CD14-positive monocyte (primary cell): ENCODE measurements around the gene DMRT2. TPM values are rescaled to one million over a fixed set of nuclear protein-coding genes. Genes with fewer than 3 reads are reported as not detected.
A peak's percentile ranks its signal among the peaks of the same experiment; 100 is the strongest.

Experiments
- DNase-seq, 3 donors: peaks; one replicate each; pipeline ENCODE4 v3.0.0-alpha.2; 2011 to 2022
- H2AFZ ChIP-seq: 2 replicates; pipeline ENCODE4 v1.6.0; 2012; ENCODE audit warnings: mild to moderate bottlenecking, low read depth, low read length, inconsistent platforms; ENCODE audit not compliant: insufficient read depth, poor library complexity, severe bottlenecking
- H3K27ac ChIP-seq, 2 donors: 1 replicate in 1 of 2; 2 replicates in 1 of 2; pipeline ENCODE4 v1.5.1; 2012 to 2013; ENCODE audit warnings: low read length in 2 of 2, control low read depth in 1 of 2, inconsistent platforms in 1 of 2, low read depth in 1 of 2, mild to moderate bottlenecking in 1 of 2
- H3K27me3 ChIP-seq, 2 donors: one replicate each; pipeline versions ENCODE4 v1.6.0 to v1.6.1; 2011 to 2013; ENCODE audit warnings: low read length in 2 of 2; ENCODE audit not compliant: control insufficient read depth in 2 of 2, insufficient read depth in 2 of 2
- H3K36me3 ChIP-seq, 2 donors: replicated peaks in 1 of 2; 1 replicate in 1 of 2; 2 replicates in 1 of 2; pipeline versions ENCODE4 v1.5.1 to v1.6.1; 2012 to 2013; ENCODE audit warnings: low read length in 2 of 2, control low read depth in 1 of 2, inconsistent platforms in 1 of 2, mild to moderate bottlenecking in 1 of 2; ENCODE audit not compliant: insufficient read depth in 2 of 2, control insufficient read depth in 1 of 2
- H3K4me1 ChIP-seq, 2 donors: 1 replicate in 1 of 2; 2 replicates in 1 of 2; pipeline versions ENCODE4 v1.5.1 to v1.6.1; 2012 to 2013; ENCODE audit warnings: low read length in 2 of 2, control low read depth in 1 of 2, inconsistent platforms in 1 of 2, mild to moderate bottlenecking in 1 of 2, moderate library complexity in 1 of 2; ENCODE audit not compliant: insufficient read depth in 2 of 2, control insufficient read depth in 1 of 2
- H3K4me2 ChIP-seq: replicated peaks from 2 replicates; pipeline ENCODE3; 2012; ENCODE audit warnings: low read length, moderate library complexity, mild to moderate bottlenecking; ENCODE audit not compliant: poor library complexity, severe bottlenecking; ENCODE audit errors: extremely low read depth
- H3K4me3 ChIP-seq, 3 experiments: fragments of 200-600 bp in 1 of 3; sonication (generic) in 1 of 3; replicated peaks in 1 of 3; 1 replicate in 2 of 3; 2 replicates in 1 of 3; pipeline ENCODE4 v1.5.1; 2011 to 2013; ENCODE audit warnings: low read length in 3 of 3, mild to moderate bottlenecking in 3 of 3, control low read depth in 2 of 3, low read depth in 2 of 3, inconsistent platforms in 1 of 3, moderate library complexity in 1 of 3
- H3K79me2 ChIP-seq: 2 replicates; pipeline ENCODE4 v1.6.0; 2012; ENCODE audit warnings: mild to moderate bottlenecking, control low read depth, inconsistent platforms, low read length, moderate library complexity; ENCODE audit not compliant: insufficient read depth
- H3K9ac ChIP-seq: 2 replicates; pipeline ENCODE4 v1.6.0; 2017; ENCODE audit warnings: low read length, mild to moderate bottlenecking; ENCODE audit not compliant: insufficient read depth, poor library complexity, severe bottlenecking
- H3K9me3 ChIP-seq, 2 donors: replicated peaks in 1 of 2; 1 replicate in 1 of 2; 2 replicates in 1 of 2; pipeline versions ENCODE4 v1.5.1 to v1.6.1; 2012 to 2013; ENCODE audit warnings: low read length in 2 of 2, control low read depth in 1 of 2; ENCODE audit not compliant: control insufficient read depth in 1 of 2, insufficient read depth in 1 of 2
- H4K20me1 ChIP-seq: 2 replicates; pipeline ENCODE4 v1.6.0; 2012; ENCODE audit warnings: mild to moderate bottlenecking, low read length, control low read depth, moderate library complexity; ENCODE audit not compliant: insufficient read depth
- H3K27ac Mint-ChIP-seq, 7 donors: one replicate each; pipeline ENCODE4 v1.8.0; 2020; ENCODE audit warnings: mild to moderate bottlenecking in 7 of 7, mixed read lengths in 7 of 7, moderate library complexity in 6 of 7, inconsistent platforms in 2 of 7
- H3K27me3 Mint-ChIP-seq, 3 donors: one replicate each; pipeline ENCODE4 v1.8.0; 2021 to 2022; ENCODE audit warnings: low read depth in 3 of 3, mild to moderate bottlenecking in 3 of 3, mixed read lengths in 3 of 3, moderate library complexity in 3 of 3, inconsistent platforms in 1 of 3
- H3K36me3 Mint-ChIP-seq, 2 donors: one replicate each; pipeline ENCODE4 v1.8.0; 2020; ENCODE audit warnings: mixed read lengths in 2 of 2, inconsistent platforms in 1 of 2, mild to moderate bottlenecking in 1 of 2
- H3K4me1 Mint-ChIP-seq: one replicate; pipeline ENCODE4 v1.8.0; 2020; ENCODE audit warnings: mild to moderate bottlenecking, mixed read lengths
- H3K4me3 Mint-ChIP-seq, 2 donors: one replicate each; pipeline ENCODE4 v1.8.0; 2020; ENCODE audit warnings: mild to moderate bottlenecking in 2 of 2, mixed read lengths in 2 of 2, moderate library complexity in 1 of 2
- H3K9me3 Mint-ChIP-seq, 7 donors: one replicate each; pipeline ENCODE4 v1.8.0; 2020 to 2022; ENCODE audit warnings: mixed read lengths in 7 of 7, mild to moderate bottlenecking in 6 of 7, moderate library complexity in 6 of 7, inconsistent platforms in 2 of 7
- CTCF ChIP-seq: fragments of 200-600 bp; IDR thresholded peaks from one replicate; pipeline ENCODE4 v1.8.0; 2022; ENCODE audit warnings: antibody characterized with exemption, mild to moderate bottlenecking
- WGBS: methylation state at CpG from one replicate; pipeline ENCODE4 v1.1.5; 2013; ENCODE audit warnings: missing lambda C conversion rate; ENCODE audit not compliant: insufficient coverage; 5-methylcytosine and 5-hydroxymethylcytosine counted together
- intact Hi-C, 2 donors: fragments of 100-400 bp; cut with micrococcal nuclease; formaldehyde crosslinking; loops; one replicate each; pipeline versions ENCODE4 v1.15.0 to v1.15.1; 2023
- polyA plus RNA-seq, 3 donors: library from polyadenylated mRNA; depleted of rRNA in 1 of 3; unstranded in 2 of 3; stranded (reverse) in 1 of 3; fragments of 300-500 nt in 2 of 3; fragments of >200 nt in 1 of 3; fragmentation: Illumina TruSeq in 2 of 3; gene quantifications; 1 replicate in 2 of 3; 2 replicates in 1 of 3; pipeline ENCODE4 v1.2.3, GENCODE V29; 2012 to 2021

DMRT2 gene
- polyA plus RNA-seq, 3 donors = not detected

- no peaks in the 10 kb centered on the region for H3K79me2 ChIP-seq
- no peak overlapping the region for H2AFZ ChIP-seq
- peaks cover 9 to 29% of the 10 kb centered on the region in 2 donors for H3K27me3 ChIP-seq
- peaks cover 0 to 3% (median 1%) of the 10 kb centered on the region in 7 donors for H3K9me3 Mint-ChIP-seq
- no peaks in the 10 kb centered on the region for H3K4me1 ChIP-seq
- DNase-seq = no peak
- no peak overlapping the region for H3K4me3 Mint-ChIP-seq
- H3K4me1 Mint-ChIP-seq = no peaks in the 10 kb centered on the region
- TF ChIP-seq CTCF = no peak
- H3K9me3 ChIP-seq = no peaks in the 10 kb centered on the region
- WGBS = 76% methylated on average over 5 of the region's 8 CpGs
- H3K4me2 ChIP-seq = no peak overlapping the region
- H4K20me1 ChIP-seq = no peaks in the 10 kb centered on the region
- H3K4me3 ChIP-seq = no peak overlapping the region
- H3K9ac ChIP-seq = no peak overlapping the region
- no peak overlapping the region for H3K27ac ChIP-seq
- H3K27me3 Mint-ChIP-seq = peaks cover 26 to 58% (median 26%) of the 10 kb centered on the region in 3 donors
- intact Hi-C loops = no loop called here
- H3K27ac Mint-ChIP-seq = peak overlapping the region in 2 of 7 donors; percentile 18 to 51
- no peaks in the 10 kb centered on the region for H3K36me3 ChIP-seq
- H3K36me3 Mint-ChIP-seq = no peaks in the 10 kb centered on the region
These were observed 21.5 kb upstream of the DMRT2 start for GRCh38 chr9:1028501-1029190.

GRCh38 chr9:1031951-1032601 is 18.1 kb upstream of the DMRT2 start:
- TF ChIP-seq CTCF = no peak
- no peak overlapping the region for H3K4me2 ChIP-seq
- intact Hi-C loops = no loop called here
- no peak for DNase-seq
- H3K4me1 ChIP-seq = no peaks in the 10 kb centered on the region
- H4K20me1 ChIP-seq = no peaks in the 10 kb centered on the region
- Mint-ChIP-seq H3K27ac (peak overlapping the region in 1 of 7 donors; percentile 13), H3K4me3 (no peak overlapping the region), H3K27me3 (peaks cover 21 to 47% (median 27%) of the 10 kb centered on the region in 3 donors), H3K36me3 (no peaks in the 10 kb centered on the region), H3K9me3 (peaks cover 0 to 3% (median 0%) of the 10 kb centered on the region in 7 donors), H3K4me1 (no peaks in the 10 kb centered on the region)
- H3K79me2 ChIP-seq = no peaks in the 10 kb centered on the region
- H3K27ac ChIP-seq = no peak overlapping the region
- 91% methylated on average over 10 of the region's 14 CpGs for WGBS
- no peak overlapping the region for H2AFZ ChIP-seq
- H3K27me3 ChIP-seq = peaks cover 18 to 31% of the 10 kb centered on the region in 2 donors
- no peak overlapping the region for H3K9ac ChIP-seq
- H3K9me3 ChIP-seq = no peaks in the 10 kb centered on the region
- no peak overlapping the region for H3K4me3 ChIP-seq
- no peaks in the 10 kb centered on the region for H3K36me3 ChIP-seq
